IMR-90 (cell line): ENCODE results near the gene FBXO28. TPM values are rescaled to one million over a fixed set of nuclear protein-coding genes. Genes with fewer than 3 reads are reported as not detected.

Source experiments
- ATAC-seq: fragments of 200-7000 bp; cut with Tn5 transposase; 2 replicates; pipeline ENCODE4 v1.9.1; 2020; ENCODE audit warnings: low read depth, mild to moderate bottlenecking, moderate library complexity
- BruUV-seq: library from RNA; stranded (reverse); fragments of 400-500 nt; replicated peaks from 2 replicates; lab custom pipeline; 2021; lab: Mats Ljungman, UMichigan
- CTCF ChIA-PET: fragments of 300-600 bp; formaldehyde crosslinking; extraction: SDS; loops from one replicate; lab custom pipeline; 2021; ENCODE audit warnings: antibody characterized with exemption; lab: Yijun Ruan, JAX
- POLR2A ChIA-PET: fragments of 300-600 bp; sonication (Branson Sonifier 250); formaldehyde crosslinking; loops from one replicate; lab custom pipeline; 2022; ENCODE audit warnings: antibody characterized with exemption; ENCODE audit not compliant: unreplicated experiment; lab: Charles Lee
- DNase-seq: peaks from one replicate; pipeline ENCODE4 v3.0.0; 2013
- H2AFZ ChIP-seq: replicated peaks from 2 replicates; pipeline ENCODE3; 2013; ENCODE audit warnings: low read length, mild to moderate bottlenecking; ENCODE audit not compliant: poor library complexity
- H2AK5ac ChIP-seq: 2 replicates; pipeline ENCODE4 v1.6.1; 2013; ENCODE audit warnings: low read depth, low read length, inconsistent platforms
- H2AK9ac ChIP-seq: replicated peaks from 2 replicates; pipeline ENCODE3; 2013; ENCODE audit warnings: mild to moderate bottlenecking, low read depth, low read length, moderate library complexity; ENCODE audit not compliant: poor library complexity
- H2BK120ac ChIP-seq: 2 replicates; pipeline ENCODE4 v1.6.1; 2013; ENCODE audit warnings: low read depth, low read length, inconsistent platforms
- H2BK15ac ChIP-seq: 3 replicates; pipeline ENCODE4 v1.6.1; 2013; ENCODE audit warnings: low read depth, low read length, inconsistent platforms
- H2BK20ac ChIP-seq: 2 replicates; pipeline ENCODE4 v1.6.1; 2013; ENCODE audit warnings: low read depth, mild to moderate bottlenecking, inconsistent platforms, low read length, moderate library complexity
- H2BK5ac ChIP-seq: 2 replicates; pipeline ENCODE4 v1.6.1; 2013; ENCODE audit warnings: mild to moderate bottlenecking, low read depth, low read length, inconsistent platforms; ENCODE audit not compliant: poor library complexity, severe bottlenecking
- H3K14ac ChIP-seq: replicated peaks from 2 replicates; pipeline ENCODE4 v1.6.1; 2013; ENCODE audit warnings: low read depth, low read length, inconsistent platforms
- H3K18ac ChIP-seq: 2 replicates; pipeline ENCODE4 v1.6.1; 2013; ENCODE audit warnings: low read depth, low read length, control low read depth
- H3K23ac ChIP-seq: 2 replicates; pipeline ENCODE4 v1.6.1; 2013; ENCODE audit warnings: low read depth, low read length, inconsistent platforms
- H3K27ac ChIP-seq: 2 replicates; pipeline ENCODE4 v1.5.1; 2013; ENCODE audit warnings: mild to moderate bottlenecking, control low read depth, low read length; ENCODE audit not compliant: insufficient read depth
- H3K27me3 ChIP-seq: 2 replicates; pipeline ENCODE4 v1.6.1; 2013; ENCODE audit warnings: low read length; ENCODE audit not compliant: control insufficient read depth, insufficient read depth
- H3K36me3 ChIP-seq: 2 replicates; pipeline ENCODE4 v1.6.1; 2013; ENCODE audit warnings: low read length, mixed read lengths; ENCODE audit not compliant: control insufficient read depth, insufficient read depth
- H3K4ac ChIP-seq: 2 replicates; pipeline ENCODE4 v1.6.1; 2013; ENCODE audit warnings: low read depth, low read length, inconsistent platforms
- H3K4me1 ChIP-seq: 2 replicates; pipeline ENCODE4 v1.6.1; 2013; ENCODE audit warnings: low read length, mixed read lengths; ENCODE audit not compliant: control insufficient read depth, insufficient read depth
- H3K4me2 ChIP-seq: 2 replicates; pipeline ENCODE4 v1.6.1; 2013; ENCODE audit warnings: low read depth, mild to moderate bottlenecking, control low read depth, low read length, moderate library complexity
- H3K4me3 ChIP-seq: 2 replicates; pipeline ENCODE4 v1.5.1; 2013; ENCODE audit warnings: low read depth, mild to moderate bottlenecking, control low read depth, low read length, moderate library complexity; ENCODE audit not compliant: insufficient read depth
- H3K56ac ChIP-seq: 2 replicates; pipeline ENCODE4 v1.6.1; 2013; ENCODE audit warnings: low read length, inconsistent platforms; ENCODE audit not compliant: insufficient read depth; ENCODE audit errors: extremely low read depth
- H3K79me1 ChIP-seq, 2 experiments: 2 replicates each; pipeline ENCODE4 v1.6.1; 2013; ENCODE audit warnings: low read length in 2 of 2, inconsistent platforms in 1 of 2, low read depth in 1 of 2
- H3K9ac ChIP-seq: 2 replicates; pipeline ENCODE4 v1.6.1; 2013; ENCODE audit warnings: low read depth, low read length, control low read depth
- H3K9me1 ChIP-seq: 2 replicates; pipeline ENCODE4 v1.6.1; 2013; ENCODE audit warnings: low read length, inconsistent platforms; ENCODE audit not compliant: insufficient read depth
- H3K9me3 ChIP-seq: 2 replicates; pipeline ENCODE4 v1.6.1; 2013; ENCODE audit warnings: low read length; ENCODE audit not compliant: control insufficient read depth, insufficient read depth
- H4K20me1 ChIP-seq: 2 replicates; pipeline ENCODE4 v1.6.1; 2013; ENCODE audit warnings: low read length, inconsistent platforms; ENCODE audit not compliant: insufficient read depth
- H4K5ac ChIP-seq: 2 replicates; pipeline ENCODE4 v1.6.1; 2013; ENCODE audit warnings: mild to moderate bottlenecking, low read depth, low read length, control low read depth
- H4K8ac ChIP-seq, 2 experiments: 2 replicates each; pipeline ENCODE4 v1.6.1; 2013; ENCODE audit warnings: low read depth in 2 of 2, low read length in 2 of 2, control low read depth in 1 of 2, inconsistent platforms in 1 of 2
- H4K91ac ChIP-seq: 2 replicates; pipeline ENCODE4 v1.6.1; 2013; ENCODE audit warnings: low read depth, low read length, inconsistent platforms; ENCODE audit not compliant: insufficient read depth
- CEBPB ChIP-seq: IDR thresholded peaks from 2 replicates; pipeline ENCODE4 v1.6.1; 2012; ENCODE audit warnings: low read depth, low read length, improper control_type of control experiment
- CHD1 ChIP-seq: IDR thresholded peaks from 2 replicates; pipeline ENCODE4 v1.6.1; 2012; ENCODE audit warnings: low read depth, low read length, improper control_type of control experiment
- FOS ChIP-seq: fragments of 150-350 bp; IDR thresholded peaks from 2 replicates; pipeline ENCODE4 v1.6.1; 2016; ENCODE audit warnings: low read depth, low read length
- MAZ ChIP-seq: IDR thresholded peaks from 2 replicates; pipeline ENCODE4 v1.6.1; 2012; ENCODE audit warnings: low read depth, mild to moderate bottlenecking, low read length, improper control_type of control experiment, moderate library complexity, borderline replicate concordance
- MXI1 ChIP-seq: IDR thresholded peaks from 2 replicates; pipeline ENCODE4 v1.6.1; 2012; ENCODE audit warnings: low read depth, mild to moderate bottlenecking, low read length, moderate library complexity, borderline replicate concordance
- RFX5 ChIP-seq: IDR thresholded peaks from 2 replicates; pipeline ENCODE4 v1.8.0; 2012; ENCODE audit warnings: low read depth, mild to moderate bottlenecking, low read length, moderate library complexity
- USF2 ChIP-seq: fragments of 150-350 bp; IDR thresholded peaks from 2 replicates; pipeline ENCODE4 v1.6.1; 2017; ENCODE audit warnings: mild to moderate bottlenecking, antibody characterized with exemption, low read length, low read depth
- WGBS, 2 experiments: methylation state at CpG; one replicate each; pipeline versions ENCODE4 v1.1.5 to v1.1.7; 2013; ENCODE audit warnings: missing lambda C conversion rate in 2 of 2; ENCODE audit not compliant: insufficient read length in 1 of 2; ENCODE audit errors: extremely low coverage in 2 of 2; 5-methylcytosine and 5-hydroxymethylcytosine counted together
- dilution Hi-C: fragments of 300-500 bp; cut with HindIII; formaldehyde crosslinking; loops from one replicate; pipeline ENCODE4 v1.14.3; 2018; ENCODE audit warnings: low sequenced_read_pairs; ENCODE audit not compliant: unreplicated experiment
- in situ Hi-C: fragments of 300-500 bp; cut with MboI; formaldehyde crosslinking; loops from 3 replicates; pipeline ENCODE4 v1.14.3; 2019; ENCODE audit warnings: low sequenced_read_pairs, inconsistent platforms, mixed read lengths
- intact Hi-C: fragments of 100-400 bp; cut with micrococcal nuclease; formaldehyde crosslinking; loops from 2 replicates; pipeline ENCODE4 v1.10.0; 2022
- polyA plus RNA-seq, 3 experiments: library from polyadenylated mRNA; depleted of rRNA; stranded (reverse); fragments of >200 nt; gene quantifications; 2 replicates each; pipeline ENCODE4 v1.2.3, GENCODE V29; 2012; ENCODE audit warnings: low replicate concordance in 1 of 3
- total RNA-seq: library from RNA; depleted of rRNA; stranded (reverse); fragments of >200 nt; gene quantifications from 2 replicates; pipeline ENCODE4 v1.2.3, GENCODE V29; 2012

FBXO28 gene
- total and polyA plus RNA-seq, 2 of the 4 experiments (the other 2 are of a cell fraction): 11.6 to 22.6 TPM

GRCh38 chr1:224177356-224177999 lies 63.6 kb downstream of the FBXO28 start:
- Histone ChIP-seq H3K4me3 (no peak overlapping the region), H3K79me1 (0 out of 4 replicates have a peak, but pooled peaks cover 0 to 3% of the 10 kb centered on the region in 2 experiments), H2BK5ac (no peak overlapping the region), H2AK9ac (no peak overlapping the region), H4K20me1 (no peaks in the 10 kb centered on the region), H3K9me3 (no peaks in the 10 kb centered on the region), H3K27me3 (no peaks in the 10 kb centered on the region), H4K91ac (no peak overlapping the region), H3K23ac (no peak overlapping the region), H3K9ac (no peak overlapping the region), H3K9me1 (no peaks in the 10 kb centered on the region), H3K18ac (no peak overlapping the region), H3K56ac (no peak overlapping the region), H3K4ac (no peak overlapping the region), H4K5ac (no peak overlapping the region), H2BK20ac (no peak overlapping the region), H4K8ac (no peak overlapping the region), H2AFZ (no peak overlapping the region), H3K27ac (no peak overlapping the region), H2AK5ac (no peak overlapping the region), H2BK120ac (no peak overlapping the region), H3K4me2 (no peak overlapping the region), H3K14ac (no peak overlapping the region), H2BK15ac (no peak overlapping the region), H3K36me3 (no peaks in the 10 kb centered on the region), H3K4me1 (no peaks in the 10 kb centered on the region)
- ChIA-PET POLR2A (interaction anchor here (0.6 kb wide), 1 partner anchor 8 kb away, joined by 3 read pairs; no protein-coding TSS in a partner anchor), CTCF (interaction anchor here (0.7 to 0.8 kb wide), 2 partner anchors 9 to 1329 kb away, joined by 3 to 4 read pairs; no protein-coding TSS in a partner anchor)
- in situ Hi-C loops (no loop called here), dilution Hi-C loops (no loop called here), intact Hi-C loops (no loop called here)
- TF ChIP-seq RFX5 (no peak), CHD1 (no peak), MAZ (no peak), CEBPB (no peak), USF2 (no peak), MXI1 (no peak), FOS (no peak)
- ATAC-seq: no peak
- no peak for DNase-seq
- 80% methylated on average over 1 of the region's 9 CpGs; no CpG with 5 or more reads in 1 of the 2 experiments for WGBS, 2 experiments
- BruUV-seq: no TSS peak
